DND-41 (cell line): Measurements from ENCODE around the gene NMBR.

Source experiments
- EZH2 ChIP-seq: IDR thresholded peaks from 3 replicates; pipeline ENCODE4 v1.6.1; 2012; ENCODE audit warnings: borderline replicate concordance, low read depth, mild to moderate bottlenecking, moderate library complexity, low read length, inconsistent platforms; ENCODE audit not compliant: severe bottlenecking
- TF ChIP-seq, protein P1 (sequence below): IDR thresholded peaks from 2 replicates; pipeline ENCODE4 v1.5.1; 2012; ENCODE audit warnings: borderline replicate concordance, low read length, moderate library complexity, mild to moderate bottlenecking; ENCODE audit not compliant: poor library complexity, severe bottlenecking; ENCODE audit errors: extremely low read depth

- no peak for TF ChIP-seq EZH2
- TF ChIP-seq, protein P1, sequence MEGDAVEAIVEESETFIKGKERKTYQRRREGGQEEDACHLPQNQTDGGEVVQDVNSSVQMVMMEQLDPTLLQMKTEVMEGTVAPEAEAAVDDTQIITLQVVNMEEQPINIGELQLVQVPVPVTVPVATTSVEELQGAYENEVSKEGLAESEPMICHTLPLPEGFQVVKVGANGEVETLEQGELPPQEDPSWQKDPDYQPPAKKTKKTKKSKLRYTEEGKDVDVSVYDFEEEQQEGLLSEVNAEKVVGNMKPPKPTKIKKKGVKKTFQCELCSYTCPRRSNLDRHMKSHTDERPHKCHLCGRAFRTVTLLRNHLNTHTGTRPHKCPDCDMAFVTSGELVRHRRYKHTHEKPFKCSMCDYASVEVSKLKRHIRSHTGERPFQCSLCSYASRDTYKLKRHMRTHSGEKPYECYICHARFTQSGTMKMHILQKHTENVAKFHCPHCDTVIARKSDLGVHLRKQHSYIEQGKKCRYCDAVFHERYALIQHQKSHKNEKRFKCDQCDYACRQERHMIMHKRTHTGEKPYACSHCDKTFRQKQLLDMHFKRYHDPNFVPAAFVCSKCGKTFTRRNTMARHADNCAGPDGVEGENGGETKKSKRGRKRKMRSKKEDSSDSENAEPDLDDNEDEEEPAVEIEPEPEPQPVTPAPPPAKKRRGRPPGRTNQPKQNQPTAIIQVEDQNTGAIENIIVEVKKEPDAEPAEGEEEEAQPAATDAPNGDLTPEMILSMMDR, result no peak
Observed at GRCh38 chr6:142138876-142139275, 8.0 kb downstream of the NMBR start.
